Fibroblast of the aortic adventitia (primary cell): ENCODE results near the gene KAT7. TPM values are rescaled to one million over a fixed set of nuclear protein-coding genes. Genes with fewer than 3 reads are reported as not detected.

ENCODE experiments used
- DNase-seq: peaks from one replicate; pipeline ENCODE4 v3.0.0-alpha.2; 2010; ENCODE audit warnings: low read depth
- H3K4me3 ChIP-seq: 2 replicates; pipeline ENCODE4 v1.5.1; 2011; ENCODE audit warnings: low read depth, mild to moderate bottlenecking, control low read depth, low read length, moderate library complexity
- total RNA-seq: library from RNA; depleted of rRNA; stranded (reverse); fragments of >200 nt; gene quantifications from 2 replicates; pipeline ENCODE4 v1.2.3, GENCODE V29; 2012; ENCODE audit warnings: low replicate concordance
- TF ChIP-seq, protein P1 (sequence below): IDR thresholded peaks from 2 replicates; pipeline ENCODE4 v1.5.1; 2011; ENCODE audit warnings: mild to moderate bottlenecking, low read length, control low read depth, inconsistent platforms; ENCODE audit not compliant: insufficient read depth

Gene KAT7
- total RNA-seq, 1 donor = 33.5 TPM

DNA sequence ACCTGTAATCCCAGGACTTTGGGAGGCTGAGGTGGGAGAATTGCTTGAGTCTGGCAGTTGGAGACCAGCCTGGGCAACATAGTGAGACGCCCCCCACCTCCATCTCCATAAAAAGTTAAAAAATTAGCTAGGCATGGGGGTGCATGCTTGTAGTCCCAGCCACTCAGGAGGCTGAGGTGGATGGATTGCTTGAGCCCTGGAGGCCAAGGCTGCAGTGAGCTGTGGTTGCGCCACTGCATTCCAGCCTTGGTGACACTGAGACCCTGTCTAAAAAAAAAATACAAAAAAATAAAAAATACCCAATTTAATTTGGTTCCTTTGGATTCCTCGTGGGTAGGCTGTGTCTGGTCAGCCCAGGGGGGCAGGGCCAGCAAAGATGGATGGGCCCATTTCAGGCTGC is 85.4 kb downstream of the KAT7 start:
- no peak for DNase-seq
- H3K4me3 ChIP-seq = no peak overlapping the region
- TF ChIP-seq, protein P1, sequence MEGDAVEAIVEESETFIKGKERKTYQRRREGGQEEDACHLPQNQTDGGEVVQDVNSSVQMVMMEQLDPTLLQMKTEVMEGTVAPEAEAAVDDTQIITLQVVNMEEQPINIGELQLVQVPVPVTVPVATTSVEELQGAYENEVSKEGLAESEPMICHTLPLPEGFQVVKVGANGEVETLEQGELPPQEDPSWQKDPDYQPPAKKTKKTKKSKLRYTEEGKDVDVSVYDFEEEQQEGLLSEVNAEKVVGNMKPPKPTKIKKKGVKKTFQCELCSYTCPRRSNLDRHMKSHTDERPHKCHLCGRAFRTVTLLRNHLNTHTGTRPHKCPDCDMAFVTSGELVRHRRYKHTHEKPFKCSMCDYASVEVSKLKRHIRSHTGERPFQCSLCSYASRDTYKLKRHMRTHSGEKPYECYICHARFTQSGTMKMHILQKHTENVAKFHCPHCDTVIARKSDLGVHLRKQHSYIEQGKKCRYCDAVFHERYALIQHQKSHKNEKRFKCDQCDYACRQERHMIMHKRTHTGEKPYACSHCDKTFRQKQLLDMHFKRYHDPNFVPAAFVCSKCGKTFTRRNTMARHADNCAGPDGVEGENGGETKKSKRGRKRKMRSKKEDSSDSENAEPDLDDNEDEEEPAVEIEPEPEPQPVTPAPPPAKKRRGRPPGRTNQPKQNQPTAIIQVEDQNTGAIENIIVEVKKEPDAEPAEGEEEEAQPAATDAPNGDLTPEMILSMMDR = no peak

DNA sequence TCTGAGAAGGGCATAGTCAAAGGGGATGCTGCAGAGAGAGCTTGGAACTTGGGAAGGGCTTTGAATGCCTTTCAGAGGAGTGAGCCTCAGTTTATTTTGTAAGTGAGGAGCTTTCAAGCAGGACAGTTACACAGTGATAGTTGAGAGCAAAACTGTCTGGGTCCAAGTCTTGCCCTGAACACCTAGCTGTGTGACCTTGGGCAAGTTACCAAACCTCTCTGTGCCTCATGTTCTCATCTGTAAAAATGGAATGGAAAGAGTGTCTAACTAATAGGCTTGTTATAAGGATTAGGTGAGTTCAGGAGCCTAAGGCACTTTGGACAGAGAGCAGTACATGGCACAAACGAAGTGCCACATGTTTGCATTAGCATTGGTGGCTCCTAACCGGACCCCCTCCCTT is 86.4 kb downstream of the KAT7 start:
- H3K4me3 ChIP-seq = no peak overlapping the region
- TF ChIP-seq, protein P1 = no peak
- no peak for DNase-seq

- H3K4me3 ChIP-seq = no peak overlapping the region
- TF ChIP-seq, protein P1 = no peak
- no peak for DNase-seq
Measured at GRCh38 chr17:49875685-49876084, 87.2 kb downstream of the KAT7 start.

DNA sequence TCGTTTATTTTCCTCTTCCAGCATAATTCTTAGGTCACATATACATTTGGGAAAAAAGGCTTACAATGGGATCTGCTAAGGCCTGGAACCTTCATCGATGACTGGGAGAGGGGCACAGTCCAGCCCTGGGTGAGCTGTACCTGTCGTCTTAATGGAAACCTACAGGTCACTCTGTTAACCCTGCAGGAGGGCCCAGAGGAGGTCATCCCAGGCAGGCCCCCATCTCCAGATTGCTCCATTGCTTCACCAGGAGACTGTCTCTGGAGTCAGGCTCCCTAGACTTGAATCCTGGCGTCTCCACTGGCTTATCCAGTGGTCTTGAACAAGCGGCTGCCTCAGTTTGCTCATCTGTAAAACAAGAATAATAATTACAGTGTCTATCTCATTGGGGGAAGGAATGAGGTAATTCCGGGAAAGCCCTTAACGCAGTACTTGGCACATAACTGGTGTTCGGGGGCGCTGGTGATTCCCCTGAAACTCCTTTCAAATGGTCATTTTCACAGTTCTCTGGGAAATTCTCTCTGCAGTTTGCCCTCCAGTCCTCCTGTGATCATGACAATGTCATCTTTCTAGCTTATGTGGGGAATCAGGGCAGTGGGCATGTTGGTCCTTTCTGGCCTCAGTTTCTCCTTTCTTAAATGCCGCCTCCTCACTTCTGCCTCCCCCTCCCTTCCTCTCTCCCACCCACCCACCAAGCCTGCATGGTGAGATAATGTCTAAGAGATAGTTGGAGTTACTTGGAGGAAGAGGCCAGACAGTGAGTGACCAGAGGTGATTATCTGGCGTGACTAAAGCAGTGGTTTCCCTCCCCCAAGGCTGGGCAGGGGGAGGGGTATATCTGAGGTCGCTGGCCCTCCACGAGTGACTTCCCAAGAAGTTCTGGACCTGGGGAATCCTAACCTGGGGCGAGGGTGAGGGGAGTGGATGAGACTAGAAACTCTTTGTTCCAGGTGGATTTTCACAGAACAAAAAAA is 90.7 kb downstream of the KAT7 start:
- H3K4me3 ChIP-seq = no peak overlapping the region
- TF ChIP-seq, protein P1 = no peak
- no peak for DNase-seq

- H3K4me3 ChIP-seq = no peak overlapping the region
- peak; percentile 58 for DNase-seq
- TF ChIP-seq, protein P1 = peak; percentile 99
Measured at GRCh38 chr17:49880291-49881053, 92.0 kb downstream of the KAT7 start.

- DNase-seq = no peak
- H3K4me3 ChIP-seq = no peak overlapping the region
- TF ChIP-seq, protein P1 = no peak
Measured at GRCh38 chr17:49881054-49881402, 92.5 kb downstream of the KAT7 start.
